NCI-H345 treated with DMSO at 0.1 percent for 48 hours (cell line): ENCODE measurements around the gene CCM2L.
A peak's percentile ranks its signal among the peaks of the same experiment; 100 is the strongest.
"Not testable (repeated sequence)": the region's sequence is repeated elsewhere in the genome, so short reads cannot be mapped to it uniquely, and the experiment has no call there.

Experiments
- DNase-seq: peaks from one replicate; lab custom pipeline; 2025; ENCODE audit not compliant: unreplicated experiment; lab: John Stamatoyannopoulos, UW

Gene CCM2L

DNA sequence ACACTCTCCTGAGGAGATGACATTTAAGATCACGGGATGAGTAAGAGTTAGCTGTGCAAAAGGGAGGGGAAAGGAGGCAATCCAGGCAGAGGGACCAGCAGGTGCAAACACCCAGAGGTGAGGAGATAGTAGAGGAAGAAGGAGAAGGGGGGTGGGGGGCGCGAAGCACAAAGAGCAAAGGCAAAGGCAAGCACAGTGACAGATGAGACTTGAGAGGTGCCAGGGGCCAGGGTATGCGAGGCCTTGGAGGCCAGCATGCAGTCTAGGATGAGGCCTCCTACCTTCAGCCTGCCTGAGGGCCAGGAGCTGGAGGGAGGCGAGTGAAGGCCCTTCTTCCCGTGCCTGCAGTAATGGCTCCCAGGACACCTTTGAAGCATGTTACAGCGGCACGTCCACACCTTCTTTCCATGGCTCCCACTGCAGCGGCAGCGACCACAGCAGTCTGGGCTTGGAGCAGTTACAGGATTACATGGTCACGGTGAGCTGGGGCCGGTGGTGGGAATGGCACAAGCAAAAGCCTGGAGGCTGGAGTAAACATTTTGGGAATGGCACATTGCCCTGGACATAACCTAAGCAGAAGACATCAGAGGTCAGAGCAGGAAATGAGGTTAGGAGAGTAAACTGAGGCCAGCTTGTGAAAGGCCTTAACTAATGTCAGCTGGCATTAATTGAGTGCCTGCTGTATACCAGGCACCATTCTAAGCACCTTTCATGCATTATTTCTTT lies 18.6 kb downstream of the CCM2L start:
- no peak for DNase-seq

DNA sequence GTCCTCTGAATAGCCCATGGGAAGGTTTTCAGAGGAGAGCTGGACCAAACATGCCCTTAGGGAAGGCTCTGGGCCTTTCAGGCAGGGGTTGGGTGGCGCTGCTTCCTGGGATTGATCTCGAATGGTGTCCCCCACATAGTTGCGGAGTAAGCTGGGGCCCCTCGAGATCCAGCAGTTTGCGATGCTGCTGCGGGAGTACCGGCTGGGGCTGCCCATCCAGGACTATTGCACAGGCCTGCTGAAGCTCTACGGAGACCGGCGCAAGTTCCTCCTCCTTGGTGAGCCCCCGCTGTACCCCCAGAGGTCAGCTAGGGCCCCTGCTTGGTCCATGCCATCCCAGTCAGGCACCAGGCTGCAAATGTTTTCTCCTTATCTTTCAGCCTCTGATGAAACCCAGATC lies 19.3 kb downstream of the CCM2L start:
- no peak for DNase-seq

DNA sequence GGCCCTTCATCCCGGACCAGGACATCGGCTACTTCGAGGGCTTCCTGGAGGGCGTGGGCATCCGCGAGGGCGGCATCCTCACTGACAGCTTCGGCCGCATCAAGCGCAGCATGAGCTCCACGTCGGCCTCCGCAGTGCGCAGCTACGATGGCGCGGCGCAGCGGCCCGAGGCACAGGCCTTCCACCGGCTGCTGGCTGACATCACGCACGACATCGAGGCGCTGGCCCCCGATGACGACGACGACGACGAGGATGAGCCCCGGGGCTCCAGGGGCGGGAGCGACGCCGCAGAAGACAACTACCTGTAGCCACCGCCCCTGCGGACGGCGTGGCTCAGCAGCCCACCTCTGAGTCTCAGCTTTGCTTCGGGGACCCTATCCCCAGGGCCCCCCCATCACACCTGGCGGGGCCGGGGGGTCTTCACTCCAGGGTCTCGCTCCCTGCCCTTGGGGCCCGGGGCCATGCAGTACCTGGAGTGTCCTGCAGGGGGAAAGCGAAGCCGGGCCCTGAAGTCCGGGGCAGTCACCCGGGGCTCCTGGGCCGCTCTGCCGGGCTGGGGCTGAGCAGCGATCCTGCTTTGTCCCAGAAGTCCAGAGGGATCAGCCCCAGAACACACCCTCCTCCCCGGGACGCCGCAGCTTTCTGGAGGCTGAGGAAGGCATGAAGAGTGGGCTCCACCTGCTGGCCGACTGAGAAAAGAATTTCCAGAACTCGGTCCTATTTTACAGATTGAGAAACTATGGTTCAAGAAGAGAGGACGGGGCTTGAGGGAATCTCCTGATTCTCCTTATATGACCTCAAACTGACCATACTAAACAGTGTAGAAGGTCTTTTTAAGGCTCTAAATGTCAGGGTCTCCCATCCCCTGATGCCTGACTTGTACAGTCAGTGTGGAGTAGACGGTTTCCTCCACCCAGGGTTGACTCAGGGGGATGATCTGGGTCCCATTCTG lies 21.0 kb downstream of the CCM2L start:
- DNase-seq: peak; percentile 69

DNA sequence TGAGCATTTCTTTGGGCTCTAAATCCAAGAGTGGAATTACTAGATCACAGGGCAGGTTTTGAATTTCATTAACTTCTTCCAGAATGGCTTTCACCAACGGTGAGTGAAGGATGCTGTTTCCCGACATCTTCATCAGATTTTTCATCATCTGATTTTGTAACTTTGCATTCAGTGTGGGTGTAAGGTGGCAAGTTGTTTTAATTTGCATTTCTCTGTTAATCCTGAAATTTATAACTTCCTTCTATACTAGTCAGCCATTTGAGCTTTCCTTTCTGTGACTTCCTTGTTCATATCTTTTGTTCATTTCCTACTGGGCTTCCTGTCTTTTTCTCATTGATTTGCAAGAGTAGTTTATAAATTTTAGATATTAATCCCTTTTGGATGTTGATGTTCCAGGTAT lies 23.1 kb downstream of the CCM2L start:
- DNase-seq: no peak

DNA sequence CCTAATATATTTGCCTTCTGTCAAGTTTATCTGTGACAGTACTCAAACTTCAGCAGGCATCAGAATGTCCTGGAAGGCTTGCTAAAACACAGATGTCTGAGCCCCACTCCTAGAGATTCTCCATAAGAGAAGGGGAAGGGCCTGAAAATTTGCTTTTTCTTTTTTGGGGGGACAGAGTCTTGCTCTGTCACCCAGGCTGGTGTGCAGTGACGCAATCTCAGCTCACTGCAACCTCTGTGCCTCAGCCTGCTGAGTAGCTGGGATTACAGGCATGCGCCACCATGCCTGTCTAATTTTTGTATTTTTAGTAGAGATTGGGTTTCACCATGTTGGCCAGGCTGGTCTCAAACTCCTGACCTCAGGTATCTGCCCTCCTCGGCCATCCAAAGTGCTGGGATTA lies 23.5 kb downstream of the CCM2L start:
- DNase-seq: not testable (repeated sequence)

DNA sequence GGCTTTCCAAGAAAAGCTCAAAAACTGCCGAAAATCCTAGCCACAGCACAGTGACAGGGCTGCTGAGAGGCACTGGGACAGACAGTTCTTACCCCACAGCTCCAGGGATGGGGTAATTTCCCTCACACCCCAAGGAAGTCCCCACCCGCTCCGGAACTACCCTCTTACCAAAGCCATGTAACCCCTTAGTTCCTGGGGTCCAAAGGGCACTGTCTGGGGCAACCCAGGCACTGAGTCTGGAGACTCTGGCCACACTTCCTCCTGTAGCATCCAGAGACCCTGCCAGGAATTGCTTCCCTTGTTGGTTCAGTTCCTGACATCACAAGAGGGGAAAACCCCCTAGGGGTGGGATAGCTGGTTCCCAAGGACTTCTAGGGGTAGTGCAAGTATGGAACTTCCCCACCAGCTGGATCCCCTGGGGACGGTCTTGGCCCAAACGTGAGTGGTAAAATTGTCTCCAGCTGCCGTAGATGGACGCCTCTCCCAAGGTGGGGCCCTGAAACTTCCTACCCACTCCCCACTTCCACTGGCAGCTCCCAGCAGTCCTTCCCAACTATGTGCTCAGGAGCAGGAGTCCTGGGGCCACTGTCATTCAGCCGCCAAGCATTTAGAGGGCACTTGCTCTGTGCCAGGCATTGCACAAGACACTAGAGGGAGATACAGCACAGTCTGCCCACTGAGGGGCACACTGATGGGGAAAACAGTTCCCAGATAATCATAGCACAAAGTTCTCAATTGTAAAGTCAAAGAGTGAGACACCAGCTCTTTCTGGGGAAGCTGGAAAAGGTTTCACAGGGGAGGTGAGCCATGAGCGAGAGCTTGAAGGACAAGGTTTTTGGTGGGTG lies 24.6 kb downstream of the CCM2L start:
- DNase-seq: no peak

DNA sequence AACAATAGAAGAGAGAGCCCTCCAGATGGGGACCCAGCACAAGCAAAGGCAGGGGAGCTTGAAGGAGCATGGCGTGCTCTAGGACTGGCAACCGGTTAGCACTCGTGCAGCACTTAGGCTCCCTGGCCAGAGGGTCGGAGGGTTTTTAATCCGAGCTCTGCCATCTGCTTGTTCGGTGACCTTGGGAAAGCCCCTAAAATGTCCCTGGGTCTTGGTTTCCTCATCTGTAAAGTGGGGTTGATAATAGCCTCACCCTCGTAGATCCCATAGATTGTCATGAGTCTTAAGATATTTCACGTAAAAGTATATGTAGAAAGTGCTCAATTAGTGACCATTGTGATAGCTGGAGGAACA lies 25.2 kb downstream of the CCM2L start:
- DNase-seq: no peak

DNA sequence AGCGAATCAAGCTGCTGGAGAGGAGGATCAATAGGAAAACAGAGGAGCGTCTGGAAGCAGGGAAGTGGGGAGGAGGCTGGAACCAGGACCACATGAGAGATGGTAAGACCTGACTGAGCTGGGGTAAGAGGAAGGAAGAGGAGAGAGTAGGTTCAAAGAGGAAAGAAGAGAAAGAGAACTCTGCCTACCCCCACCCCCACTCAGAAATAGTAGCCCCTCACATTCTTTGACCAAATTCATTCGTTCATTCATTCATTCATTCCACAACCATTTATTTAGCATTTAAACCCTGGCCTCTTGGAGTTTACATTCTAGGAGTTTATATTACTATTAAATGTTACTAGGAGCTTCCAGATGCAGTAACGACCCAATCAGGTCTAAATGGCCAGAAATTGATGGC lies 26.0 kb downstream of the CCM2L start:
- DNase-seq: no peak

DNA sequence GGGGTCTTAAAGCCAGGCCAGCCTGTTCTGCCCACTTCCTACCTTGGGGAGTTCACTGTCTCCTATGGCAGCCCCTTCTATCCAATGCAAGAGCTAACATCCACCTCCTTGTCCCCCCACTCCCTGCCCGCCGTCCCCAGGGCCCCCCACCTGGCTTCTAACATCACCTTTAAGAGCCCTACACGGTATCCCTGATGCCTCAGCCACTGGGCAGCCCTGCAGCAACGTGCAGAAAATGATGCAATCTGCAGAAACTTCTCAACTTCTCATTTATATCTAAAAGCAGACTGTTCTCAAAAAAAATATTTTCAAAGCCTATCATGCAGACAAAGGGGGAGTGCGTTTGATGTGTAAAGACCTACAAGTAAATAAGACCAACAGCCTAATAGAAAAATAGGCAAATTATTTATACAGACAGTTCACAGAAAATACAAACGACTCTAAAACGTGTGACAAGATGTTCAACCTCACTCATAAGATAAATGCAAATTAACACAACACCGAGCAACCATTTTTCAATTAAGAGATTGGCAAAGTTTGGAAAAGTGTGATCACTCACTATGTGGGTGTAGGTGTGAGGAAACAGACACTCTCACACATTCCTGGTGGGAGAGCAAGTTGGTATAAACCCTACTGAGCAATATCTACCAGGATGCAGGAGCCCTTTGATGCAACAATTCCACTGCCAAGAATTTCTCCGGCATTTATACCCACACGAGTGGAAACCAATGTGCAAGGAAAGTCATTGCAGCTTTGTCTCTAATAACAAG lies 26.7 kb downstream of the CCM2L start:
- DNase-seq: no peak

DNA sequence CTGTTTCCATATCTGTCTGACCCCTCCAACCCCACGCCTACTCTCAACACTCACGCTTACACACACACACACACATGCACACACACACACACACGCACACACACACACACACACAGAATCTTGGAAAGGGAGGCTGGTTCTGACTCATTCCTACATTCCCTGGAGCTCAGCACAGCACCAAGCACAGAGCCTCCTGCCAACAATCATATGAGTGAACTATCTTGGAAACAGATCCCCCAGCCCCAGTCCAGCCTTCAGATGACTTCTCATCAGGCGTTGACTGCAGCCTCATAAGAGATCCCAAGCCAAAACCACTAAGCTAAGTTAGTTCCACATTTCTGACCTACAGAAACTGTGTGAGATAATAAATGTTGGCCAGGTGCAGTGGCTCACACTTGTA lies 27.7 kb downstream of the CCM2L start:
- DNase-seq: no peak

DNA sequence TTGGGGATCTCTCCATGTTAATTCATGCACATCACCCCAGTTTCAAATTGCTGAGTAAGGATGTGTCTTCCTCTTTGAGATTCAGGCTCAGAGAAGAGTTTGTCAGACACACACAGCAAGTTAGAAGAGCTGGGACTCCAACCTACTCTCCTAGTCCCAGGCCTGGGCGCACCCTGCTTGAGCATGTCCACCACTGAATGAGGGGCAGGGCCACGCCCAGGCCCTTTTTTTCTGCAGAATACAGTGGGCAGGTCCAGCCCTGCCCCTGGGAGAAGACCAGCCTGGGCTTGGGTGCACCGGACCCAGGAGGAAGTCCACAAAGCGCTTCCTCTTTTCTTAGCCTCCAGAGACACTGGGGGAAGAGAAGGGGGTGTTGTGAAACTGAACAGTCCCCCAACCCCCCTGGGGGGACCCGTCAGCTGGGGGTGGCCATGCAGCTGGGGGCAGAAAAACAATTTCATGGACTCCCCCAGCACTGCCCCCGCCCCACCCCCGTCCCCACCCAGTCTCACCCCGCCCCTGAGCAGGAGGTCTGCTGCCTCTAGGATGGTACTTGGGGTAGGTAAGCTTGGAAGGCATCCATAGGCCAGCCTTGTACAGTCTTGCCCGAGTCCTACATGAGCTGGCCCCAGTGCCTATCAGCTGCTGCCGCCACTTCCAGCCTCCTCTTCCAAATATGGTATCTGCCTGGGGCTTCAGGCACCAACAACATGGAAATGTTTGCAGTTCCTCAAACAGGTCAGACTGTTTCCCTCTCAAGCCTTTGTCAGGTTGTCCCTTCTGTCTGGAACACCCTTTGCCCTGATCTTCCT lies 30.1 kb downstream of the CCM2L start:
- DNase-seq: no peak

DNA sequence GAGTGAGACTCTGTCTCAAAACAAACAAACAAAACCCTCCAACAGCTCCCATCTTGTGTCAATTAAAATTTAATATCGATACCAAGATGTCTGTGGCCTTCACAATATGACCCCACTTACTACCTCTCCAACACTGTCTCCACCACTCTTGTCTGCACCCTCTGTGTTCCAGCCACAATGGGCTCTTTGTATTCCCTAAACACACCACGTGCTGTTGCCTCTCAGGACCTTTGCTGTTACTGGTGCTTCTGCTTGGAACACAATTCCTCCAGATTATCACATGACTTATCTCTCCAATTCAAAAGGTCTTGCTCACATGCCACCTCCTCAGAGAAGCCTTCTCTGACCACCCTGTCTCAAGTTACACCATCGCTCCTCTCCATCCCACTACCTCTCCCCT lies 35.8 kb downstream of the CCM2L start:
- DNase-seq: no peak

DNA sequence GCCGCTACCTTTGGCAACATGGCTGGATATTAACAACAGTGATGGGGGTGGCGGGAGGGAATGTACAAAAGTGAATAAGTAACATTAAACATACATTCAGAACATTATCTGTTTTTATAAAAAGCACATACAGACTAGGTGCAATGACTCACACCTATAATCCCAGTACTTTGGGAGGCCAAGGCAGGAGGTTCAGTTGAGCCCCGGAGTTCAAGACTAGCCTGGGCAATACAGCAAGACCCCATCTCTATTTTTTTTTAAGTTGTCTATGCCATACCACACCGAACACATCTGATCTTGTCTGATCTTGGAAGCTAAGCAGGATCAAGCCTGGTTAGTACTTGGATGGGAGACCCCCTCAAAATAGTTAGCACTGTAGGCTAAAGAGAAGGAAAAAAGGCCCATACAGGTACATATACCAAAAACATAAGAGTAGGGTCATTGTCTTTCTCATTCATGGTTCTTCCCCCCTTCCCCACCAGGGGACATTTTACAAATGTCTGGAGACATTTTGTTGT lies 40.1 kb downstream of the CCM2L start:
- no peak for DNase-seq

DNA sequence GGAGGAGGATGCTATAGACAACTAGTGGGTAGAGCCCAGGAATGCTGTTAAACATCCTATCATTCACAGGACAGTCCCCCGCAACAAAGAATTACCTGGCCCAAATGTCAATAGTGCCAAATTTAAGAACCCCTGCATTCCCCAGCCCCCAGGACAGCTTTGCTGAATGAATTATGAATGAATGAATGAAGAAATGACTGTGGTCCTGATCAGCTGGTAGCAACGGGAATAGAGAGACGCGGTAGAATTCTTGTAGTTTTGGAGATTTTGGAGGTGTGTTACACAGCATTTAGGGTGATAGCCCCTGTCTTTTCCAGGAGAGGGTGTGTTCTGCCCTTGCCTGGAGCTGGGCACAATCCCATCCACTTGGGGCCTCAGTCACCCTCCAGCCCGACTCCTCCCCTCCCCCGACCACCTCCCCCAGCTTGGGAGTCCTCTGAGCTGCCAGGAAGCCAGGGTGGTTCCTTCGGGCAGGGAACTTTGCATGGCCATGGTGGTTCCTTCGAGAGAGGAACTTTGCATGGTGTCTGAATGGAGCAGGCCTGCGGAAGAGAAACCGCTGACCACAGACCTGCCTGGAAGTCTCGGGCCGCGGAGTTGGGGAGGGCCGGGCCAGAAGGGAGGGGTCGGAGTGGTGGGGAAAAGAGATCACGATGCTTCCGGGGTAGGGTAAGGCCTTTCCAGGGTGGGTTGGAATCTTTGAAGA lies 40.8 kb downstream of the CCM2L start:
- DNase-seq: no peak

DNA sequence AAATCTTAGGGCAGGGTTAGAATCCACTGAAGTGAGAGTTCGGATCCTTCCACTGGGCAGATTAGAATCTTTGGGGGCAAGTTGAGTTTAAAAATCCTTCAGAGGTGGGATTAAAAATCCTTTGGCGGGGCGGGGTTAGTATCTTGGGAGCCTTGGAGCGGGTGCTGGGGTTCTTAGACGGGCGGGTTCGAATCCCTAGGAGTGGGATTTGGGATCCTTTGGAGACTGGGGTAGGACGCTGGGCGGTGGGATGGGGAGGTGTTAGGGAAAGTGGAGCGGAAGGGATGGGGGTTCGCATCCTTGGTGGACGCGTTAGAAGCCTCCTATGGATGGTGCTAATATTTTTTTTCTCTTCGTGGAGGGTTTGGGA lies 41.5 kb downstream of the CCM2L start:
- DNase-seq: no peak

DNA sequence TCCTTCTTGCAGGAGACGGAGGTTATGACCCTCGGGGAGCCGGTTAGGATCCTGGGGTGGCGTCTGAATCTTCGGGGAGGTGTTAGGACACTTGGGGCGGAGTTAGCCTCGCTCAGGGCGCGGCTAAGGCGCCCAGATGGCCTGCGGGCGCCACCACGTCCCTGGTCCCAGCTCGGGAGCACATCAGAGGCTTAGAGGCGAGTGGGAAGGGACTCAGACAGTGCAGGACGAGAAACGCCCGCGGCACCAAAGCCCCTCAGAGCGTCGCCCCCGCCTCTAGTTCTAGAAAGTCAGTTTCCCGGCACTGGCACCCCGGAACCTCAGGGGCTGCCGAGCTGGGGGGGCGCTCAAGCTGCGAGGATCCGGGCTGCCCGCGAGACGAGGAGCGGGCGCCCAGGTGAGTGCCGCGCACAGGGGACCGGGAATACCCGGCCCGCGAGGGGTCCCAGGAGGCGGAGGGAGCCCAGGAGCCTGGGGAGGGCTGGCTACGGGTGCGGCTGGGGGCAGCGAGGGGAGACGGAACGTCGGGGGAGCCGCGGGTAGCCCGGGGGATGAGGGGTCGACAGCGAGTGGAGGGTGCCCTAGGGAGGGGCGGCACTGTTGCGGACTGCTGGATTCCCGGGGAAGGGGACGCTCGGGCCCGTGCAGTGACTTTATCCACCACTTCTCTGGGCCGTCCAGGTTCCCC lies 42.0 kb downstream of the CCM2L start, which contains the start of gene HCK:
Gene HCK, plus strand, starts transcription at position 153 of the 688 bp plus-strand sequence.
- no peak for DNase-seq

DNA sequence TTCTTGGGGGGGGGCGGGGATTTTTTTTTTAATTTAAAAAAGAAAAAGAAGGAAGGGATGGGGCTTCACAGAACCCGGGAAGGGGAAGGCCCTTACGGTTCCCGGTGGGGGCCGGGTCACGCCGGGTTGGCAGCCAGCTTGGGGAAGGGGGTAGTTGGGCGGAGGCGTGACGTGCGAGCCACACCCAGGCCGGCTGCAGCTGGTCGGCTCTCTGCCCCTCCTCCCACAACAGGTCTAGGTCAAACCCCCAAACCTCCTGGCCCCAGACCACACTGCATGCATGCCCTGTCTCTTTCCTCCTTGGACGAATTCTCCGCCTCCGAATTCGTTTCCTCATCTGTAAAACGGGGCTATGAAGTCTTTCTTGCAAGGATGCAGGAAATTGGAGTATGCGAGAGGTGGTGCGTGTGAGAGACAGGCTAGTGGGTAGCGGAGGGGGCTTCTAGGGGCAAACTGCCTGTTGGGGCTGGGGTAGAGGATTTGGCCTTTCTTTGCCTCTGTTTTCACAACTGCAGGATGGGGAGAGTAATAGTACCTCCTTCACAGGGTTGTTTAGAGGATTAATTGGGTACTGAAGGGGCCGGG lies 42.6 kb downstream of the CCM2L start:
- no peak for DNase-seq

DNA sequence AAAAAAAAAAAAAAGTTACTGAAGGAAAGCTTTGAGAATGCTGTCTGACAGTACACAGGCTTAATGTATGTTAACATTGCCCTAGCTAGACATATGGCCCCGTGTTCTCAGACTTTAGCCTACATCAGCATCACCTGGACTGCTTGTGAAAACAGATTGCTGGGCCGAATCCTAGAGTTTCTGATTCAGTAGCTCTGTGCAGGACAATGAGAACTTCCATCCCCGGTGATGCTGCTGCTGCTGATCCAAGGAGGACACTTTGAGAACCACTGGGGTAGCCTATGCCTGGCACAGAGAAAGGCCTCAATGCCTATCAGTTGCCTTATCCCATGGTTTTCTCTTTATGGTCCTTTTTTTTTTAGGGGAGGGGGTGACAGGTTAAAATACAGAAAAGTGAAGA lies 43.4 kb downstream of the CCM2L start:
- DNase-seq: no peak
